ENCODE results near the gene CPSF2.

DNA sequence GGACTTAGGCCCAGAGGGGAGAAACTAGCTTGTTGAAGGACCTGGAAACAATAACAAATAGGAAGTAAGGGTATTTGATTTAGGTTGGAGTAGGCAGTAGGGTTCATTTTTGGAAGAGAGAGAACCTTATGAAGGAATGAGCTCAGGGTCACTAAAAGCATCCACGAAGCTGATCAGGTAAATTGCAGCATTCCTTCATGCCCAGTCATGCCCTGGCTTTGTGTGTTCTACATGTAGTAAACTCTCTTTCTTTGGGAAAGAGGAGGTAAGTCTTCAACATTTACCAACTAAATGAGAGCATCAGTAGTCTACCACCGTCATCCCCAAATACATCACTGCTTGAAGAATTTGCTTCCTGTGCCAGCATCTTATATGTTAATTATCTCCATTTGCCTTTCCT, 54.7 kb downstream of the CPSF2 start:
- TF ChIP-seq, protein P1, sequence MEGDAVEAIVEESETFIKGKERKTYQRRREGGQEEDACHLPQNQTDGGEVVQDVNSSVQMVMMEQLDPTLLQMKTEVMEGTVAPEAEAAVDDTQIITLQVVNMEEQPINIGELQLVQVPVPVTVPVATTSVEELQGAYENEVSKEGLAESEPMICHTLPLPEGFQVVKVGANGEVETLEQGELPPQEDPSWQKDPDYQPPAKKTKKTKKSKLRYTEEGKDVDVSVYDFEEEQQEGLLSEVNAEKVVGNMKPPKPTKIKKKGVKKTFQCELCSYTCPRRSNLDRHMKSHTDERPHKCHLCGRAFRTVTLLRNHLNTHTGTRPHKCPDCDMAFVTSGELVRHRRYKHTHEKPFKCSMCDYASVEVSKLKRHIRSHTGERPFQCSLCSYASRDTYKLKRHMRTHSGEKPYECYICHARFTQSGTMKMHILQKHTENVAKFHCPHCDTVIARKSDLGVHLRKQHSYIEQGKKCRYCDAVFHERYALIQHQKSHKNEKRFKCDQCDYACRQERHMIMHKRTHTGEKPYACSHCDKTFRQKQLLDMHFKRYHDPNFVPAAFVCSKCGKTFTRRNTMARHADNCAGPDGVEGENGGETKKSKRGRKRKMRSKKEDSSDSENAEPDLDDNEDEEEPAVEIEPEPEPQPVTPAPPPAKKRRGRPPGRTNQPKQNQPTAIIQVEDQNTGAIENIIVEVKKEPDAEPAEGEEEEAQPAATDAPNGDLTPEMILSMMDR (IDR thresholded peaks at IDR 0.05), result no peak
- TF ChIP-seq POLR2A (IDR thresholded peaks at IDR 0.05), result no peak
- no peak for TF ChIP-seq POLR2AphosphoS5 (IDR thresholded peaks at IDR 0.05)

All from sigmoid colon (tissue), 4 donors.